PC-9 (cell line): ENCODE results near the gene PSMG4. TPM values are rescaled to one million over a fixed set of nuclear protein-coding genes. Genes with fewer than 3 reads are reported as not detected.

ENCODE experiments used
- BruUV-seq: library from RNA; stranded (reverse); fragments of 400-500 nt; replicated peaks from 2 replicates; lab custom pipeline; 2021; lab: Mats Ljungman, UMichigan
- CTCF ChIA-PET: fragments of 300-600 bp; sonication (Branson Sonifier 250); formaldehyde crosslinking; loops from one replicate; lab custom pipeline; 2022; ENCODE audit warnings: antibody characterized with exemption; lab: Charles Lee
- POLR2A ChIA-PET: fragments of 300-600 bp; sonication (Branson Sonifier 250); formaldehyde crosslinking; loops from one replicate; lab custom pipeline; 2022; ENCODE audit warnings: antibody characterized with exemption; ENCODE audit not compliant: unreplicated experiment; lab: Charles Lee
- DNase-seq, 2 experiments: peaks; one replicate each; pipeline versions ENCODE4 v3.0.0 to v3.0.0-alpha.2; 2015 to 2022; ENCODE audit warnings: mixed read lengths in 1 of 2
- H2AFZ ChIP-seq: fragments of 200-600 bp; sonication (generic); 2 replicates; pipeline ENCODE4 v1.8.1; 2017; ENCODE audit warnings: antibody characterized with exemption
- H3F3A ChIP-seq: fragments of 200-600 bp; sonication (generic); 2 replicates; pipeline ENCODE4 v1.8.1; 2017; ENCODE audit warnings: antibody characterized with exemption, mild to moderate bottlenecking, low read depth; ENCODE audit not compliant: insufficient read depth
- H3K27ac ChIP-seq: fragments of 200-600 bp; sonication (generic); 2 replicates; pipeline ENCODE4 v1.6.1; 2016; ENCODE audit warnings: mixed run types
- H3K27me3 ChIP-seq: fragments of 200-600 bp; sonication (generic); 2 replicates; pipeline ENCODE4 v1.6.1; 2016; ENCODE audit warnings: low read depth, mixed run types; ENCODE audit not compliant: insufficient read depth
- H3K36me3 ChIP-seq: fragments of 200-600 bp; sonication (generic); 2 replicates; pipeline ENCODE4 v1.6.1; 2016; ENCODE audit warnings: low read depth, mixed run types
- H3K4me1 ChIP-seq: fragments of 200-600 bp; sonication (generic); replicated peaks from 2 replicates; pipeline ENCODE4 v1.6.1; 2016; ENCODE audit warnings: mixed run types; ENCODE audit not compliant: insufficient read depth
- H3K4me2 ChIP-seq: fragments of 200-600 bp; sonication (generic); 2 replicates; pipeline ENCODE4 v1.6.1; 2017; ENCODE audit warnings: mixed run types
- H3K4me3 ChIP-seq: fragments of 200-600 bp; sonication (generic); 2 replicates; pipeline ENCODE4 v1.6.1; 2016; ENCODE audit warnings: mixed run types
- H3K79me2 ChIP-seq: fragments of 200-600 bp; sonication (generic); 2 replicates; pipeline ENCODE4 v1.6.1; 2017; ENCODE audit warnings: low read depth, mixed run types
- H3K9me2 ChIP-seq: fragments of 200-600 bp; sonication (generic); 2 replicates; pipeline ENCODE4 v1.8.1; 2017; ENCODE audit warnings: mild to moderate bottlenecking; ENCODE audit not compliant: insufficient read depth
- H3K9me3 ChIP-seq: fragments of 200-600 bp; sonication (generic); 2 replicates; pipeline ENCODE4 v1.8.1; 2016; ENCODE audit warnings: low read depth; ENCODE audit not compliant: insufficient read depth
- H4K20me1 ChIP-seq: fragments of 200-600 bp; sonication (generic); 2 replicates; pipeline ENCODE4 v1.8.1; 2017; ENCODE audit not compliant: insufficient read depth
- CTCF ChIP-seq: fragments of 200-600 bp; sonication (generic); conservative IDR thresholded peaks from 2 replicates; pipeline ENCODE4 v1.6.1; 2017; ENCODE audit warnings: mixed run types, antibody characterized with exemption, mild to moderate bottlenecking, moderate library complexity
- EZH2 ChIP-seq: fragments of 200-600 bp; sonication (generic); IDR thresholded peaks from 2 replicates; pipeline ENCODE4 v1.8.0; 2017; ENCODE audit warnings: antibody characterized with exemption, low read depth
- intact Hi-C: fragments of 100-400 bp; cut with micrococcal nuclease; formaldehyde crosslinking; loops from one replicate; pipeline ENCODE4 v1.10.0; 2022; ENCODE audit not compliant: unreplicated experiment
- total RNA-seq: library from RNA; stranded (reverse); gene quantifications from 2 replicates; pipeline ENCODE4 v1.2.3, GENCODE V29; 2021

Gene PSMG4
- total RNA-seq, 1 experiment from 2014 or later, result 33.8 TPM

- Histone ChIP-seq H3K27ac (no peak overlapping the region), H3K4me1 (no peaks in the 10 kb centered on the region), H3K9me3 (no peaks in the 10 kb centered on the region), H3K4me3 (no peak overlapping the region), H3K4me2 (no peak overlapping the region), H2AFZ (no peak overlapping the region), H3K9me2 (no peaks in the 10 kb centered on the region), H3K36me3 (no peaks in the 10 kb centered on the region), H4K20me1 (no peaks in the 10 kb centered on the region), H3F3A (no peaks in the 10 kb centered on the region), H3K27me3 (no peaks in the 10 kb centered on the region), H3K79me2 (no peaks in the 10 kb centered on the region)
- ChIA-PET POLR2A (no interaction called here), CTCF (no interaction called here)
- BruUV-seq, result no TSS peak
- no peak for DNase-seq
- intact Hi-C loops, result no loop called here
- TF ChIP-seq EZH2 (no peak), CTCF (no peak)
Measured at GRCh38 chr6:3287308-3287707, 28.6 kb downstream of the PSMG4 start.

DNA sequence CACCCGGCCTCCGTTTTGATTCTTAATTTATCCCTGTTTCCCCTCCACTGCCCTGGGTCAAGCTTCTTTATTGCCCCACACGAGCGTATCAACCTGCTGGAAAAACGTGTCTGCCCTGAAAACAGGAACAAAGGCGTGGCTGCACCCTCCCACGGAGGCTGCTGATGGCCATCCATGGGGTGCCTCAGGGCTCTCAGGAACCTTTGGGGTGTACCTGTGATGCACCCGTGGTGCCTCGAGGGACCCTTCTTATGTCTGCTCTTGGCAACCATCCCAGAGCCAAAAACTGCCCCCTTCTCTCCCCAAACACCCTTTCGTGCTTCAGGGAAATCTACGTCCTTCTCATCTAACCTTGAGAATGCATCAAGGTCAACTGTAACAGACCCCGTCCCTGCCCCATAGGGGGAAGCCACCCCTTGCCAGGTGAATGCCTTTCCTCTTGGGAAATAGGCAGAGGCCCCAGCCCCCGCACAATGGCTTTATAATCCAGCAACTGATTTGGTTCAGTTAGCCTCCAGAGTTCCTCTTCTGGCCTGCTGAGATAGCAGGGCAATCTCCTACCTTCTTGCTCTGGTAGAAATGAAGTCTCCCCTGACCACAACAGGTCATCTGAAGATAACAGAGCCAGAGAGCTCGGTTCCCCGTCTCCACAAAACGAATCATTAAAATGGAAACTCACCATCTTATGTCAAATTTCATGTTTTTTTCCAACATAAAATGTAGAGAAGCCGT is 29.4 kb downstream of the PSMG4 start:
- H2AFZ ChIP-seq, result no peak overlapping the region
- no peak overlapping the region for H3K4me2 ChIP-seq
- intact Hi-C loops, result no loop called here
- no peak overlapping the region for H3K27ac ChIP-seq
- TF ChIP-seq EZH2, result no peak
- TF ChIP-seq CTCF, result no peak
- H3K36me3 ChIP-seq, result no peaks in the 10 kb centered on the region
- POLR2A ChIA-PET, result no interaction called here
- no peaks in the 10 kb centered on the region for H4K20me1 ChIP-seq
- no peaks in the 10 kb centered on the region for H3F3A ChIP-seq
- no TSS peak for BruUV-seq
- DNase-seq, result no peak
- CTCF ChIA-PET, result interaction anchor here (0.6 kb wide), 1 partner anchor 645 kb away, joined by 3 read pairs; no protein-coding TSS in a partner anchor
- no peak overlapping the region for H3K4me3 ChIP-seq
- H3K9me3 ChIP-seq, result no peaks in the 10 kb centered on the region
- H3K4me1 ChIP-seq, result no peaks in the 10 kb centered on the region
- no peaks in the 10 kb centered on the region for H3K27me3 ChIP-seq
- H3K79me2 ChIP-seq, result no peaks in the 10 kb centered on the region
- H3K9me2 ChIP-seq, result no peaks in the 10 kb centered on the region

GRCh38 chr6:3288711-3289663 is 30.2 kb downstream of the PSMG4 start:
- intact Hi-C loops, result no loop called here
- Histone ChIP-seq H3F3A (no peaks in the 10 kb centered on the region), H3K4me2 (no peak overlapping the region), H2AFZ (no peak overlapping the region), H3K4me1 (no peaks in the 10 kb centered on the region), H3K36me3 (no peaks in the 10 kb centered on the region), H3K4me3 (no peak overlapping the region), H3K27ac (no peak overlapping the region), H3K9me2 (no peaks in the 10 kb centered on the region), H4K20me1 (no peaks in the 10 kb centered on the region), H3K79me2 (no peaks in the 10 kb centered on the region), H3K9me3 (no peaks in the 10 kb centered on the region), H3K27me3 (no peaks in the 10 kb centered on the region)
- POLR2A ChIA-PET, result interaction anchor here (0.6 kb wide), 1 partner anchor 50 kb away, joined by 11 read pairs; no protein-coding TSS in a partner anchor
- CTCF ChIA-PET, result interaction anchor here (0.6 kb wide), 3 partner anchors 289 to 760 kb away, joined by 3 to 6 read pairs (median 3); partner anchors contain the start of gene NQO2
- DNase-seq, result no peak
- BruUV-seq, result no TSS peak
- no peak for TF ChIP-seq CTCF
- no peak for TF ChIP-seq EZH2
